Left ventricle myocardium superior (tissue), 1 donor: ENCODE measurements around the gene PPP1R17. TPM values are rescaled to one million over a fixed set of nuclear protein-coding genes. Genes with fewer than 3 reads are reported as not detected.

Experiments used
- total RNA-seq: library from RNA; stranded (reverse); fragmentation: NEBNext Ultra II Directional; extraction: Animal tissue kit (Norgen Biotek cat#: 25700); gene quantifications from one replicate; pipeline ENCODE4 v1.2.1, GENCODE V29; 2021
- donor health status: DM: no; HTN: yes; CAD: no; lungs with severe emphysema.

The PPP1R17 gene
- total RNA-seq, 1 donor from 2014 or later = not detected

Other genes with a start within 250 kb of the PPP1R17 start
- not detected for gene ITPRID1, start 173.1 kb upstream of the PPP1R17 start, total RNA-seq